Right lobe of liver (tissue), 4 donors: ENCODE data around the gene LASP1.

Source experiments
- POLR2A ChIP-seq: fragments of 450-650 bp; IDR thresholded peaks from one replicate; pipeline ENCODE4 v1.6.1; 2017; ENCODE audit warnings: antibody characterized with exemption, mild to moderate bottlenecking
- TF ChIP-seq, protein P1 (sequence below), 4 donors: fragments of 200-600 bp in 3 of 4; fragments of 450-650 bp in 1 of 4; IDR thresholded peaks; one replicate each; pipeline versions ENCODE4 v1.5.1 to v1.8.0; 2016 to 2022; ENCODE audit warnings: antibody characterized with exemption in 4 of 4, mild to moderate bottlenecking in 2 of 4
- donor health status: DM: no; HTN: no; CAD: no.
- donor health status: DM: no; HTN: no; CAD: no.
- donor health status: DM: no; HTN: yes; CAD: no.

DNA sequence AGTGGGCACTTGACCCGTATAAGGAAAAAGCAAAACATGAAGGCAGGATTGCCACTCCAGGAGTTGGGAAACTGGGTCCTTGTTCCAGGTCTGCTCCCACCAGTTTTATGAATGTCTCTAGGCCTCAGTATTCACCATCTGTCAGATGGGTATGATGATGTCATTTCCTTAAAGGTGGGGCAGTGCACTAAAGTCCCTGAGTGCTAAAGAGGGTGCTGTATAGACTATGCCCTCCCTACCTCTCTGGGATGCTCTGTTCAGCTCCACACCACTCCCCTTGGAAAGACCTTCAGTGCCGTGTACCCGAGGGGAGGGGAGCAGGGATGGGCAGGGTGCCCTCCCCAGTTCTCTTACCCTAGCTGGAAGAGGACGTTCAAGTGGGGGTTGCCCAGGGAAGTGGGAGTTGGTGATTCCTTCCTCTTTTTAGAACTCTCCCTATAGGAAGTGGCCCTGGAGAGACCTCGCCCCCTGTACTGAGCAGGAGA is 2.2 kb downstream of the LASP1 start:
- TF ChIP-seq, protein P1, sequence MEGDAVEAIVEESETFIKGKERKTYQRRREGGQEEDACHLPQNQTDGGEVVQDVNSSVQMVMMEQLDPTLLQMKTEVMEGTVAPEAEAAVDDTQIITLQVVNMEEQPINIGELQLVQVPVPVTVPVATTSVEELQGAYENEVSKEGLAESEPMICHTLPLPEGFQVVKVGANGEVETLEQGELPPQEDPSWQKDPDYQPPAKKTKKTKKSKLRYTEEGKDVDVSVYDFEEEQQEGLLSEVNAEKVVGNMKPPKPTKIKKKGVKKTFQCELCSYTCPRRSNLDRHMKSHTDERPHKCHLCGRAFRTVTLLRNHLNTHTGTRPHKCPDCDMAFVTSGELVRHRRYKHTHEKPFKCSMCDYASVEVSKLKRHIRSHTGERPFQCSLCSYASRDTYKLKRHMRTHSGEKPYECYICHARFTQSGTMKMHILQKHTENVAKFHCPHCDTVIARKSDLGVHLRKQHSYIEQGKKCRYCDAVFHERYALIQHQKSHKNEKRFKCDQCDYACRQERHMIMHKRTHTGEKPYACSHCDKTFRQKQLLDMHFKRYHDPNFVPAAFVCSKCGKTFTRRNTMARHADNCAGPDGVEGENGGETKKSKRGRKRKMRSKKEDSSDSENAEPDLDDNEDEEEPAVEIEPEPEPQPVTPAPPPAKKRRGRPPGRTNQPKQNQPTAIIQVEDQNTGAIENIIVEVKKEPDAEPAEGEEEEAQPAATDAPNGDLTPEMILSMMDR (IDR thresholded peaks at IDR 0.05), result no peak
- TF ChIP-seq POLR2A, result no peak
